ENCODE measurements around the gene FAM156A.
"Not testable (repeated sequence)": the region's sequence is repeated elsewhere in the genome, so short reads cannot be mapped to it uniquely, and the experiment has no call there.

Gene FAM156A, protein sequence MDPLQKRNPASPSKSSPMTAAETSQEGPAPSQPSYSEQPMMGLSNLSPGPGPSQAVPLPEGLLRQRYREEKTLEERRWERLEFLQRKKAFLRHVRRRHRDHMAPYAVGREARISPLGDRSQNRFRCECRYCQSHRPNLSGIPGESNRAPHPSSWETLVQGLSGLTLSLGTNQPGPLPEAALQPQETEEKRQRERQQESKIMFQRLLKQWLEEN

DNA sequence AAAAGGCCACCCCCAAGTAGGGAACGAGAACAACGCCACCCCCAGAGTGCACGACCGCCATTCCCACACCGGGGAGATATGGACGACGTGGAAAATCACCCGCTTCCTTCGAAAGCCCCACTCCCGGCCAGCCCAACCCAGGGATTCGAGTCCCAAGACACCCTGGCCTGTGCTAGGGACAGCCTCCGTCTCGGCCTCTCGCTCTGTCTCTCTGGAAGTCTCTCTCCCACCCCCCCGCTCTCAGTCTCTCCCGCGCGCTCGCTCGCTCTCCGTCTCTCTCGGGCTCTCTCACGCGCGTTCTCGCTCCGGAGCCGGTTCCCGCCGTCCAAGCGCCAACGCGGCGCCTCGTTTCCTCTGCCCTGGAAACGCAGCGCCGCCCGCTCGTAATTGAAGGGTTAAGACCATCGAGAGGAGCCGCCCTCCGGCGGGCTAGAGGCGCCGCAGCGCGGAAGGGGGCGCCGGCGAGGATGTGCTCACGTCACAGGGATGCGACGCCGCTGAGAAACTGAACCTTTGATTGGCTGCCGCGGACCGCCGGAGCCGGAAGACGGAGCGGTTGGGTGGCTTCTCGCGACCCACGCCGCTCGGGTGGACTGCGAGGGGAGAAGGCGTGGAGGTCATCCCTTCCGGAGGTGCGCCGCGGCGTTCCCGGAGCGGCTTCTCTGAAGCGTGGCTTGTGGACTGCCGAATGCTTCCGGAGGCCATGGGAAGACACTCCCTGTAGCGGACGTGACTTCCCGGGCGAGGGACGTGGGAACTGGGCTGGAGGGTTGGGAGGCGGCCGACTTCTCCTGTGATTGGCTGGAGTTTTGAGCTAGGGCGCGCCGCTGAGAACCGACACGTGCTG lies at the start of gene FAM156A:
Gene FAM156A (minus strand): TSS at position 406 of the 847 bp plus-strand sequence. CDS start 9,930 bp downstream, outside the sequence.
- CTCF ChIA-PET, H3K4me1 Mint-ChIP-seq, H3K4me3 Mint-ChIP-seq, H3K9me3 Mint-ChIP-seq, H3K27ac Mint-ChIP-seq, DNase-seq, H3K27me3 Mint-ChIP-seq, H3K36me3 Mint-ChIP-seq: not testable (repeated sequence)

DNA sequence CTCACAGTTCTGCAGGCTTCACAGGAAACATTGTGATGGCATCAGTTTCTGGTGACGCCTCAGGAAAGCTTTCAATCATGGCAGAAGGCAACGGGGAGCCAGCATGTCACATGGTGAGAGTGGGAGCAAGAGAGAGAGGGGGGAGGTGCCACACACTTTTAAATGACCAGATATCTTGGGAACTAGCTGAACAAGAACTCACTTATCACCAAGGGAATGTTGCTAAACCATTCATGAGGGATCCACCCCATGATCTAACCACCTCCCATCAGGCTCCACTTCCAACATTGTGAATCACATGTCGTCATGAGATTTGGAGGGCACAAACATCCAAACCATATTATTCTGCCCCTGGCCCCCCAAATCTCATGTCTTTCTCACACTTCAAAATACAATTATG lies 47.0 kb upstream of the FAM156A start:
- no peaks in the 10 kb centered on the region for H3K36me3 Mint-ChIP-seq
- H3K27ac Mint-ChIP-seq = no peak overlapping the region
- H3K27me3 Mint-ChIP-seq = peaks cover 8% of the 10 kb centered on the region
- H3K9me3 Mint-ChIP-seq = no peaks in the 10 kb centered on the region
- no peak for DNase-seq
- peaks cover 11% of the 10 kb centered on the region for H3K4me1 Mint-ChIP-seq
- H3K4me3 Mint-ChIP-seq = no peak overlapping the region
- CTCF ChIA-PET = no interaction called here

DNA sequence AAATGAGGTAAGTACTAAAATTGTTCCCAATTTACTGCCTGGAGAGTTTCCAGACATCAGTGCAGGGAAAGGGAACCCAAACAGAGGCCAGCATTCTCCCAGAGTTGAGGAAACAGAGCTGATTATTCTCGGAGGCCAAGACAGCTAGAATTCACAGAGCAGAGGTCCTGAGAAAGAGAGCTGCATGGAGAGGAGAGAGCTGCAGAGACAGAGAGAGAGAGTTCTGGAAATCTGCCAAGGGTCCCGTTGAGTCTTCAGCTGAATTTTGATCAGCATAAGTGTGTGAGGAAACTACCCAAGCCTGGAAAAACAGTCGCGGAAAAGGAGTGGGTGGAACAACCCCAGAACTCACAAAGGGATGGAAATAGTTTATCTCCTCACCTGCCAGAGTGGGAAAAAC lies 46.5 kb upstream of the FAM156A start:
- DNase-seq = no peak
- Mint-ChIP-seq H3K27me3 (peaks cover 8% of the 10 kb centered on the region), H3K36me3 (no peaks in the 10 kb centered on the region), H3K4me1 (peaks cover 11% of the 10 kb centered on the region), H3K27ac (no peak overlapping the region), H3K9me3 (no peaks in the 10 kb centered on the region), H3K4me3 (no peak overlapping the region)
- CTCF ChIA-PET = interaction anchor here (0.8 kb wide), 1 partner anchor 9 kb away, joined by 3 read pairs; no protein-coding TSS in a partner anchor

DNA sequence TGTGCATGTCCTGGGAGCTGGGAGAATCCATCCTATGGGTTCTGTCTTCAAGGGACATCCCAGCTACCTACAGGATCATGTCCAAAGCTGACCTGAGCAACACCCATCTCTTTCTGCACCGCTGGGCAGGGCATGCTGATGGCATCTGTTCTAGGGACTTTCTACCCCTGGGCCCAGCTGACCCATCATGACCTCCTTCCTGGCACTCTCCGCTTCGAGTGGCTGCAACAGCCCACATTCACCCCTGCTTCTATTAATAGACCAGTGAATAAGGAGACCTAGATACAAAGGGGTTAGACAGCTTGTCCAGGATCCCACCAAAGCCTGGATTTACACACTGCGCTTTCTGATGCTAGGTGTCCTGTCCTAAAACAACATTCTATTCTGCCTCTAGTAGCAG lies 45.7 kb upstream of the FAM156A start:
- DNase-seq = no peak
- Mint-ChIP-seq H3K9me3 (no peaks in the 10 kb centered on the region), H3K27ac (no peak overlapping the region), H3K27me3 (peaks cover 8% of the 10 kb centered on the region), H3K36me3 (no peaks in the 10 kb centered on the region), H3K4me3 (no peak overlapping the region), H3K4me1 (peaks cover 11% of the 10 kb centered on the region)
- CTCF ChIA-PET = interaction anchor here (0.8 kb wide), 1 partner anchor 8 kb away, joined by 3 read pairs; no protein-coding TSS in a partner anchor

DNA sequence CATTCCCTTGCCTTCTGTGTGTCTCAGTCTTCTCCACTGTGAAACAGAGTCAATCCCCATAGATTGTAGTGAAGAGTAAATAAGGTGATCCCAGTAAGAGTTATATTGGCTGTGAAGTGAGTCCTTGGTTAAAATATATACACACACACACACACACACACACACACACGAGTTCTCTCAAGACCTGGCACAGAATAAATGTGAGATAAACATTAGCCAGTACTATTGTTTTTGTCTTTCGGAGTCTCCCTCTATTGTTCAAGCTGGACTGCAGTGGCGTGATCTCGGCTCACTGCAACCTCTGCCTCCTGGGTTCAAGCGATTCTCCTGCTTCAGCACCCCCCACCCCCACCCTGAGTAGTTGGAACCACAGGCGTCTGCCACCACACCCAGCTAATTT lies 44.8 kb upstream of the FAM156A start:
- Mint-ChIP-seq H3K27ac (no peak overlapping the region), H3K4me3 (no peak overlapping the region), H3K27me3 (peaks cover 8% of the 10 kb centered on the region), H3K4me1 (peaks cover 11% of the 10 kb centered on the region), H3K9me3 (no peaks in the 10 kb centered on the region), H3K36me3 (no peaks in the 10 kb centered on the region)
- CTCF ChIA-PET = no interaction called here
- no peak for DNase-seq

DNA sequence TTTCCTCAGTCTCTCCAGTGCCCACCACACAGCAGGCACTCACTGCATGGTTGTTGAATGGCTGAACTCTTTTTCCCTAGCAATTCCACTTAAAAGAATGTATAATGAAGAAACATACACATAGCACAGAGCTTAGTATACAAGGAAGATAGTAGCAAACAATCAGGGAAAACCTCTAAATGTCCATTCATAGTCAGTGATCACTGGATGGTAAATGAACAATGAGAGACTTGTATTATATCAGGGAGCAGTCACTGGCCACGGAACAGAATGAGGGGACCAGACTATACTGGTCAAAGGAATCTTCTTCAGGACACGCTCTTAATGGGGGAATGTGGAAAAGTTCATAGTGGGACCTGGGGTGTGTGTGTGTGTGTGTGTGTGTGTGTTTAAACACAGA lies 43.6 kb upstream of the FAM156A start:
- CTCF ChIA-PET = no interaction called here
- Mint-ChIP-seq H3K36me3 (no peaks in the 10 kb centered on the region), H3K4me1 (peaks cover 13% of the 10 kb centered on the region), H3K9me3 (no peaks in the 10 kb centered on the region), H3K27ac (no peak overlapping the region), H3K27me3 (no peaks in the 10 kb centered on the region), H3K4me3 (no peak overlapping the region)
- no peak for DNase-seq

DNA sequence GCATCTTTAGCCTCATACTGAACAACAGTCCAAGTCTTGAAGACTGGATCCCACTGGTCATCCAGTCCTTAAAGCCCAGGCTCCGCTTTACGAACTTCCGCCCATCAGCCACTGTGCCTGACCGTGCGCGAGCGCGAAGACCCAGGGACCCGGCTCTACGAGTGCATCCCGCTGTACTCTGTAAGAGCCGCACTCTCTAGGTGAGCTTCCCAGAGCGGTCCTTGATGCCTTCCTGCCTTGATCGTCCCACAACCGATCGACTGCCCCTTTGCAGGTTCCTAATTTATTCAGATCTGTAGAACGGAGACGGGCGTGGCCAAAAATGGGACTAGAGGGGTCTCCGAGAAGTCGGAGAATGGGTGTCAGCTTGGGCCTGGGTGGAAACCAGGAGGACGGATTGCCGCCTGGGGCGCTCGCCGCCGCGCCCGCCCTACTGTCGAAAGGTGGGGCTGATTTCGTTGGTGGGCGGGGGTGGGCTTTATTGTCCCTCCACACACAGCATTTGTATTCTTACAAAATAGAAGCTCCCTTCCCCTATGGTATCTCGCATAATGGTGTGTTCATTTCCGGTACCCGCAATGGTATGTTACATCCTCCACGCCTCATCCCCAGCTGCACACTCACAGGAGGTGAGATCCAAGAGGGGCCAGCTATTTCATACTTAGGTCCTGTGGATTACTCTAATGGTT lies 42.3 kb upstream of the FAM156A start:
- Mint-ChIP-seq H3K4me1 (peaks cover 22% of the 10 kb centered on the region), H3K36me3 (no peaks in the 10 kb centered on the region), H3K27ac (no peak overlapping the region), H3K27me3 (no peaks in the 10 kb centered on the region), H3K4me3 (peak overlapping the region; percentile 41), H3K9me3 (no peaks in the 10 kb centered on the region)
- DNase-seq = no peak
- CTCF ChIA-PET = interaction anchor here (1.1 kb wide), 1 partner anchor 11 kb away, joined by 3 read pairs; no protein-coding TSS in a partner anchor

DNA sequence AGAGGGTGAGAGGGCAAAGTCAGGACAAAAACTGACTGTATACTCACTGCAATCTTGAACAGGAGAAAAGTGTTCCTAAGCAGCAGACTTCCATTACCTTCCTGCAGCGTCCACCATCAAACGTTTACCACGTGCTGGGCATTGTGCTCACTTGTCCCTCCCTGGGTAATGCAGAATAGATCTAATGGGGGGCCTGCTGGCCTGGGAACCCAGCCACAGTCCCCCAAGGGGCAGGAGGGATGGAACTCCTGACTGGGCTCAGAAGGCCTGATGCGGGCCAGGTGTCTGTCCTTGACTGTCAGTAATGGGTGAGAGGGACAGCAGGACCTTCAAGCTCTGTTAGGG lies 37.6 kb upstream of the FAM156A start:
- CTCF ChIA-PET = interaction anchor here (0.7 to 1.1 kb wide), 2 partner anchors 9 to 76 kb away, joined by 3 read pairs; no protein-coding TSS in a partner anchor
- H3K9me3 Mint-ChIP-seq = no peaks in the 10 kb centered on the region
- DNase-seq = no peak
- H3K27ac Mint-ChIP-seq = peak overlapping the region; percentile 97
- H3K36me3 Mint-ChIP-seq = no peaks in the 10 kb centered on the region
- H3K27me3 Mint-ChIP-seq = no peaks in the 10 kb centered on the region
- H3K4me1 Mint-ChIP-seq = peaks cover 31% of the 10 kb centered on the region
- peak overlapping the region; percentile 90 for H3K4me3 Mint-ChIP-seq

DNA sequence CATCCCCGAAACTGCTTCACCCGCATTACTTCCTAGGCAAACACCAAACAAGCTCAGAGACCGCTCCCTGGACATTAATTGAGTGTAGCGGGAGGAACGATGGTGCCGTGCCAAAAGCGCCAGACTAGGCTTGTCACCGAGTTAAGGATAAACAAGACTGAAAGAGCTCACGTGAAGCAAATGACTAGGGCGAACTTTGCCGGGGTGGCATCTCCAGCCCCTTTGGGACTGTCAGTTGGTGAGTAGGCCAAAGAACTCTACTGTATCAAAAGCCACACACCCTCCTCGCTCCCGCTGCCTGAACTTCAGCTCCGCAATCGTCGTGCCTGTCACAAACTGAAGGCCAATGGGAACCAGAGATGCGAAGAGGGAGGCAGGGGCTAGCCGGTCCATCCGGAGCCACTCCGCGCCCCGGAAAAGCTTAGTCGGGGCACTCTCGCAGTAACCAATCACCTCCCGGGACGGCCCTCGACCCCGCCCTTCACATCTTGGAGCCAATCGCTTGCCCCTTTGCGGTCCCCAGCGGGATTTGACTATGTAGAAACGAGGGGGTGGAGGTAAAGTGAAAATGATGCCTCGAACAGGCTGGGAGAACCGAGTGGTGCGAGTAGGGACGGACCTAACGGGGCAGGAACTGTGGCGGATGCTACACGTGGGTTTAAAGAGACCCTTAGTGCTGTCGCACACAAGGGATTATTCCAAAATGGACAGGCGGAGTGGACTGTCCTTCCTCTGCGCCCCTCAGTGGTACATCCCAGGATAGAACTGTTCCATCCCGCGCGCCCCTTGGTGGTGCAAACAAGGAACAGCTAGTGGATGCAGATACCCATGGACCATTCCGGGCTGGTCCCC lies 37.0 kb upstream of the FAM156A start:
- Mint-ChIP-seq H3K27me3 (no peaks in the 10 kb centered on the region), H3K9me3 (no peaks in the 10 kb centered on the region), H3K36me3 (no peaks in the 10 kb centered on the region), H3K27ac (peak overlapping the region; percentile 97), H3K4me1 (peaks cover 25% of the 10 kb centered on the region), H3K4me3 (peak overlapping the region; percentile 90)
- CTCF ChIA-PET = no interaction called here
- peak; percentile 94 for DNase-seq

DNA sequence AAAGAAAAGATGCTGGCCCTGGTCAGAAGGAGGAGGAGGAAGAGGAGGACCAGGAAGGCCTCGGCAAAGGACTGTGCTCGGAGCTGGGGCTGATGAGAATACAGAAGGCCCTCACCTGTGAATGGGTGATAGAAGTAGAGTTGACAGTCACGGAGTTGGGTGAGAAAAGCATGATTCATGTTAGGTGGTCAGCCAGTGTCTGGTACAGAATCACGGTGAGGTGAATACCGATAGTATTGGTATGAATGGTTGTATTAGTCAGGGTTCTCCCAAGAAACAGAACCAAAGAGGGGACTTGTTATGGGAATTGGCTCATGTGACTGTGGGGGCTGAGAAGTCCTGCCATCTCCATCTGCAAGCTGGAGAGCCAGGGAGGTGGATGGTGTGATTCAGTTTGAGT lies 32.5 kb upstream of the FAM156A start:
- no peak for DNase-seq
- Mint-ChIP-seq H3K9me3 (no peaks in the 10 kb centered on the region), H3K4me3 (no peak overlapping the region), H3K4me1 (peaks cover 17% of the 10 kb centered on the region), H3K27ac (no peak overlapping the region), H3K36me3 (no peaks in the 10 kb centered on the region), H3K27me3 (no peaks in the 10 kb centered on the region)
- CTCF ChIA-PET = no interaction called here

DNA sequence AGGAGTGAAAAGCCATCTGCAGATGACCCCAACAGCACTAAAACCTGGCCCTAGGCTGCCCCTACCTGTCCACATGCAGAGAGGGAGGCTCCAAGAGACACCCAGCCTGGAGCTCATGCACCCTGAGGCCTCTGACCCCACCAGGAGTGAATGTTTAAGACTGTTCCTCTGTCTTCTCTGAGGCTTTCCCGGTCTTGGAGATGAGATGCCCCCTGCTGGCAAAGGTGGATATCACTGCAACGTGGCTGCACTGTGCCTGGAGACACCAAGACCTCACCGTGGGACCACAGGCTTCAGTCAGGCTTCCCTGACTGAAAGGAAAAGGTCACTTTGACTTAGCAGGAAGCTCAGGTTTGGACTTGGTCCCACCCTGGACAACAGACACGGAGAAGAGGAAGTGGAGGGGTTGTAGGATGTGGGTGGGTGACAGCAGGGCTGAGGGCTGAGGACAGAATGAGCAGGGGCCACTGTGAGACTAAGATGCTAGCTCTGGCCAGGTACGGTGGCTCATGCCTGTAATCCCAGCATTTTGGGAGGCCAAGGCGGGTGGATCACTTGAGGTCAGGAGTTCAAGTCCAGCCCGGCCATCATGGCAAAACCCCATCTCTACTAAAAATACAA lies 31.8 kb upstream of the FAM156A start:
- not testable (repeated sequence) for H3K36me3 Mint-ChIP-seq, H3K9me3 Mint-ChIP-seq, H3K4me3 Mint-ChIP-seq, H3K27me3 Mint-ChIP-seq
- peak; percentile 73 for DNase-seq
- H3K27ac Mint-ChIP-seq = peak overlapping the region; percentile 13
- peaks cover 15% of the 10 kb centered on the region for H3K4me1 Mint-ChIP-seq
- CTCF ChIA-PET = interaction anchor here (0.9 to 1.3 kb wide), 3 partner anchors 9 to 11 kb away, joined by 3 read pairs; no protein-coding TSS in a partner anchor

DNA sequence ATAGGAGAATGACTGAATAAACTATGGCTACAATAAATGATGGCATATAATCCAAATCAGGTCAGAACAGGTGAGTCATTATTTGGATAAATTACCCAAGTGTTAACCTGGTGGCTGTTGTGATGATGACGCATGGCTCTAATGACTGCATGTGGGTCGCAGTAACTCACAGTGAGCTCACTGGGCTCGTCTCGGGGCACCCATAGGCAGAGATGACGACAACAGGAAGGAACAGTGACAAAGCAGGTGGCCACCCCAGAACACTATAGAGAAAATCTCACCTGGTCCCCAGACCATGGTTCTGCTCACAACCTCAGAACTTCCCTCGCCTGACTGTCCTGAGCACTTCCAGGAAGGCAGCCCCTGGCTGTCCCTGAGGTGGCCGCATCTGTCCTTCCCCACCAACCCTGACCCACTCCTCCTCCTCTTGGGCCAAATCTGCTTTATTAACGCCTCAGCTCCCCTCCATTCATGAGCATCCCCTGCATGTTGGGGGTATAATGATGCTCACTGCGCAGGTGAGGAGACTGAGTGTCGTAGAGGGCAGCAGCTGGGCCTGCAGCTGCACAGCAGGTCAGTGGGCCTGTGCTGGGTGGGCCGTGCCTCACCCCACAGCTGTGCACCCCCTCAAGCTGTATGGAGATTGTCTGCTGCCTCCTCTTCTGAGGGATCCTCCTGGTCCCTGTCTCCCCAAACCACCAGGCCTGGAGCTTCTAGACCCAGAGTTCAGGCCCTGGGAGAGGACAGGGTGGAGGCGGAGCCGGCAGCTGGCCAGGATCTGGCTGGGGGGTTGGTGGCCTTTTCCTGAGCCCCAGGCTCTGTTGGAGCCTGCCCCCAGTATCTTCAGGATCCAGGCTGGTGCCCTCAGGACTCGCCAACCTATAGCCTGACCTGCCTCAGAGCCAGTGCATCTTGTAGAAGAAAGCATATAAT lies 30.9 kb upstream of the FAM156A start:
- no peak overlapping the region for H3K27ac Mint-ChIP-seq
- no peak for DNase-seq

More for the DNA sequence above, 30.9 kb upstream of the FAM156A start:
- Mint-ChIP-seq H3K4me1 (peaks cover 13% of the 10 kb centered on the region), H3K27me3 (no peaks in the 10 kb centered on the region), H3K4me3 (no peak overlapping the region), H3K9me3 (no peaks in the 10 kb centered on the region), H3K36me3 (no peaks in the 10 kb centered on the region)
- CTCF ChIA-PET = interaction anchor here (0.9 to 1.3 kb wide), 3 partner anchors 8 to 12 kb away, joined by 3 read pairs; no protein-coding TSS in a partner anchor
